ACC112 (cell line): ENCODE results near the gene ANKHD1.
A peak's percentile ranks its signal among the peaks of the same experiment; 100 is the strongest.

Experiments
- H2AFZ ChIP-seq: fragments of 200-600 bp; sonication (generic); one replicate; pipeline ENCODE4 v1.6.0; 2017; ENCODE audit warnings: antibody characterized with exemption, low read length; ENCODE audit not compliant: unreplicated experiment
- H3K27ac ChIP-seq: fragments of 200-600 bp; sonication (generic); 2 replicates; pipeline ENCODE4 v1.5.1; 2014; ENCODE audit warnings: low read depth, mild to moderate bottlenecking, antibody characterized with exemption, low read length, moderate library complexity
- H3K27me3 ChIP-seq: fragments of 200-600 bp; sonication (generic); 2 replicates; pipeline ENCODE4 v1.6.1; 2014; ENCODE audit warnings: mild to moderate bottlenecking, antibody characterized with exemption, low read length, moderate library complexity, mixed read lengths; ENCODE audit not compliant: insufficient read depth
- H3K36me3 ChIP-seq: fragments of 200-600 bp; sonication (generic); 2 replicates; pipeline ENCODE4 v1.6.1; 2016; ENCODE audit warnings: mild to moderate bottlenecking, antibody characterized with exemption, low read length, moderate library complexity, mixed read lengths; ENCODE audit not compliant: insufficient read depth
- H3K4me1 ChIP-seq: fragments of 200-600 bp; sonication (generic); one replicate; pipeline ENCODE4 v1.6.1; 2016; ENCODE audit warnings: low read length, mixed read lengths; ENCODE audit not compliant: insufficient read depth, unreplicated experiment, control insufficient read depth
- H3K4me3 ChIP-seq: fragments of 200-600 bp; sonication (generic); 2 replicates; pipeline ENCODE4 v1.5.1; 2014; ENCODE audit warnings: mild to moderate bottlenecking, low read depth, low read length
- H3K79me2 ChIP-seq: fragments of 200-600 bp; sonication (generic); one replicate; pipeline ENCODE4 v1.6.0; 2016; ENCODE audit warnings: low read length; ENCODE audit not compliant: control insufficient read depth, unreplicated experiment, insufficient read depth

ANKHD1 gene

GRCh38 chr5:140401362-140402257 lies at the start of gene ANKHD1:
Gene ANKHD1 (plus strand): TSS chr5:140401833. CDS start chr5:140401968, 135 bp downstream.
- H2AFZ ChIP-seq = peak within 1 kb of the TSS; percentile 91
- peak within 1 kb of the TSS; percentile 99 for H3K4me3 ChIP-seq
- H3K4me1 ChIP-seq = peaks cover 18% of the 10 kb centered on the region
- peak within 1 kb of the TSS; percentile 75 for H3K27ac ChIP-seq
- no peaks in the 10 kb centered on the region for H3K27me3 ChIP-seq
- H3K79me2 ChIP-seq = peaks cover 49% of the 10 kb centered on the region
- no peaks in the 10 kb centered on the region for H3K36me3 ChIP-seq

DNA sequence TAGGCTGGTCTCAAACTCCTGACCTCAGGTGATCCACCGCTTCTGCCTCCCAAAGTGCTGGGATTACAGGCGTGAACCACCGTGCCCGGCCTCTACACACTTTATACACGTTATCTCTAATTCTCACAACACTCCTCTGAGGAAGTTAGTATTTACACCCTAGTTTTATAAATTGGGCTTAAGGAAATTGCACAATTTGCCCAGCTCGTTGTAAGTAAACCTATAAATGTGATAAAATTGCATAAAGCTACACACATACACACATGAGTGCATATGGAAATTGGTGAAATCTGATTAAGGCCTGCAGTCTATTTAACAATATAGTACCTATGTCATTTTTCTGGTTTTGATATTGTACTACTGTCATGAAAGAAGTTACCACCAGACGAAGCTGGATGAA lies 46.1 kb upstream of the ANKHD1 start:
- Histone ChIP-seq H2AFZ (no peak overlapping the region), H3K4me3 (no peak overlapping the region), H3K27me3 (no peaks in the 10 kb centered on the region), H3K27ac (no peak overlapping the region), H3K79me2 (no peaks in the 10 kb centered on the region), H3K4me1 (no peaks in the 10 kb centered on the region), H3K36me3 (no peaks in the 10 kb centered on the region)

DNA sequence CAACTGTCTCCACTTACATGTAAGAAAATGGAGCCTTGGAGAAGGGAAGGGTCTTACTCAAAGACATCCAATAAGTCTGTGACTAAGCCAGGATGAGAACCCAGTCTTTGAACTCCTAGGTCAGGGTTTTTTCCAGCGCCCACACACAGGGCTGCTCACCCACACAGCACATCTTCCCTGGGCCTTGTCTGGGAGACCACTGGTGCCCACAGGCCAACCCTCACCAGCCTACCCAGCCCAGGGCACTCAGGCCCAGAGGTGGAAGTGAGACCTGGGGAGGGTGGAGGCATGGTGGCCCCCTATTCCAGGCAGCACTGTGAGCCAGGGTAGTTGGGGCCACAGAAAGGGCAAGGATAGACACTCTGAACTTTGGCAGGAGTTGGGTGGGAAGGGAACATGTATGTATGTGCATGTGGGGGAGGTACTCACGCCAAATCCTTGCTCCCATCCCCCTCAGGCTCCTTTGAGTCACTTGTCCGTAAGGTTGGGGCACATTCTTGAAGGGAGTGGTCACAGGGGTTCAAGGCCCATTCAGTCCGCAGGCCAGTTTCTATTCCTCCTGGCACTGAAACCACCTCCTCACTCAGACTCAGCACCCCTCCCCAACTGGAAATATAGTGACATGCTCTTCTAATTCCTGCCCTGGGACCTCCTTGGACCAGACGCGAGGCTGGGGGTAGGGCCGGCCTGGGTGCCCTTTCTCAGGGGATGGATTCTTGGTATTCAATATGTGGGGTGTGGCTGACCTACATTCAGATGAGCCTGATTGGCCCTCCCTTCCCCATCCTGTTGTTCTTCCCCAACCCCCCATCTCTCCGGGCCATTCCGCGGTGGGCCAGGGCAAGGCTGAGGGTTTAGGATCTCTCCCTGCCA lies 44.5 kb upstream of the ANKHD1 start:
- H3K4me1 ChIP-seq = no peaks in the 10 kb centered on the region

DNA sequence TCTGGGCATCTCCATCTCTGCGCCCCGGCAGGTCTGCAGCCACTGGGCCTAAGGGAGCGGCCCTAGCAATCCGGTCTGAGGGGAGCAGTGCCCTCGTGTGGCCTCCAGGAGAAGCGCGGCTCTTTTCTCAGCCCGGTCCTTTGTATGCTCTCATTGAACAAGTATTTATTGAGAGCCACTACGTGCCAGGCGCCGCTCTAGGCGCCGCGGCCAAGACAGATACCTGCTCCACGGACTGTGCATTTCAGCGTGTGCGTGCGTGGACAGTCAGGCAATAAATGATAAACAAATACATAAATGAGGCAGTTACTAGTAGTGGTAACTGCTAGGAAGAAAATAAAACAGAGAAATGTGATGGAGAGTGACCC lies 43.9 kb upstream of the ANKHD1 start:
- H3K79me2 ChIP-seq = no peaks in the 10 kb centered on the region
- no peaks in the 10 kb centered on the region for H3K4me1 ChIP-seq
- no peak overlapping the region for H3K27ac ChIP-seq
- H3K4me3 ChIP-seq = peak overlapping the region; percentile 68
- no peaks in the 10 kb centered on the region for H3K27me3 ChIP-seq
- H3K36me3 ChIP-seq = no peaks in the 10 kb centered on the region
- peak overlapping the region; percentile 92 for H2AFZ ChIP-seq

More for the DNA sequence above, 44.5 kb upstream of the ANKHD1 start:
- Histone ChIP-seq H3K79me2 (no peaks in the 10 kb centered on the region), H3K4me3 (no peak overlapping the region; the same call in 1 of the 2 replicates), H3K27me3 (no peaks in the 10 kb centered on the region), H2AFZ (peak overlapping the region; percentile 61), H3K36me3 (no peaks in the 10 kb centered on the region), H3K27ac (no peak overlapping the region)

GRCh38 chr5:140358738-140359310 lies 42.8 kb upstream of the ANKHD1 start:
- Histone ChIP-seq H3K36me3 (no peaks in the 10 kb centered on the region), H3K27me3 (no peaks in the 10 kb centered on the region), H3K4me1 (no peaks in the 10 kb centered on the region), H3K79me2 (no peaks in the 10 kb centered on the region), H3K27ac (no peak overlapping the region), H2AFZ (no peak overlapping the region), H3K4me3 (no peak overlapping the region)

GRCh38 chr5:140360101-140360500 lies 41.5 kb upstream of the ANKHD1 start, which contains the start of gene SLC4A9:
Gene SLC4A9 (plus strand): TSS chr5:140360194. CDS start chr5:140360237, 43 bp downstream.
- Histone ChIP-seq H3K36me3 (no peaks in the 10 kb centered on the region), H3K4me3 (no peak within 1 kb of the TSS), H3K27me3 (no peaks in the 10 kb centered on the region), H2AFZ (no peak within 1 kb of the TSS), H3K27ac (no peak within 1 kb of the TSS), H3K79me2 (no peaks in the 10 kb centered on the region), H3K4me1 (no peaks in the 10 kb centered on the region)

DNA sequence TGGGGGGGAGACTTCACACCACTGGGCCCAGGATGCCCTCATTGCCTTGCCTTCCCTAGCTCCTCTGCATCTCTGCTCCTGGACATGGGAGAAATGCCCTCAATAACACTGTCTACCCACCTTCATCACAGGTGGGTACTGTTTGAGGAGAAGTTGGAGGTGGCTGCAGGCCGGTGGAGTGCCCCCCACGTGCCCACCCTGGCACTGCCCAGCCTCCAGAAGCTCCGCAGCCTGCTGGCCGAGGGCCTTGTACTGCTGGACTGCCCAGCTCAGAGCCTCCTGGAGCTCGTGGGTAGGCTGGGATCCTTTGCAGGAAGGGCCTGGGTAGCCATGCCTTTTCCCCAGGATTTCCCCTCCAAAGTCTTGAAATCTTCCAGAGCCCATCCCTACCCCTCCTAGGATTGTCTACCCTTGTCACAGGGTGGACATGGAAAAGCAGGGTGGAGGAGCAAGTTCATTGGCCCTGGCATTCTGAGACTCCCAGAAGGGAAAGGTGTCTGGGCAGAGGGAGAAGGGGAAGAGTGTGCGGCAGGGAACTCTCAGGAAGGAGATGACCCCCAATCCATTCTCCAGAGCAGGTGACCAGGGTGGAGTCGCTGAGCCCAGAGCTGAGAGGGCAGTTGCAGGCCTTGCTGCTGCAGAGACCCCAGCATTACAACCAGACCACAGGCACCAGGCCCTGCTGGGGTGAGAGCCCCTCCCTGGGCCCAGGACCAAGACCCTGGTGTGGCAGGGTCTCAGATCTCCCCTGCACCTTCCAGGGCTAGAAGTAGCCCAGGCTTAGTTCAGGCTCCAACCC lies 40.8 kb upstream of the ANKHD1 start:
- Histone ChIP-seq H3K27me3 (no peaks in the 10 kb centered on the region), H3K79me2 (no peaks in the 10 kb centered on the region), H3K4me1 (no peaks in the 10 kb centered on the region), H3K4me3 (no peak overlapping the region), H3K27ac (no peak overlapping the region), H2AFZ (no peak overlapping the region), H3K36me3 (no peaks in the 10 kb centered on the region)

GRCh38 chr5:140361901-140362300 lies 39.7 kb upstream of the ANKHD1 start:
- Histone ChIP-seq H3K79me2 (no peaks in the 10 kb centered on the region), H3K36me3 (no peaks in the 10 kb centered on the region), H3K4me3 (no peak overlapping the region), H2AFZ (no peak overlapping the region), H3K4me1 (no peaks in the 10 kb centered on the region), H3K27me3 (no peaks in the 10 kb centered on the region), H3K27ac (no peak overlapping the region)

- Histone ChIP-seq H3K79me2 (no peaks in the 10 kb centered on the region), H3K36me3 (no peaks in the 10 kb centered on the region), H3K4me1 (no peaks in the 10 kb centered on the region), H3K27ac (no peak overlapping the region), H3K4me3 (no peak overlapping the region), H2AFZ (no peak overlapping the region), H3K27me3 (no peaks in the 10 kb centered on the region)
Observed at GRCh38 chr5:140362311-140362710, 39.3 kb upstream of the ANKHD1 start.
